ENCODE results near the gene MALT1.
A peak's percentile ranks its signal among the peaks of the same experiment; 100 is the strongest.

Gene MALT1

GRCh38 chr18:58653814-58654509 lies 17.3 kb upstream of the MALT1 start:
- DNase-seq (ENCODE audit: low spot score) = no peak

GRCh38 chr18:58654896-58655614 lies 16.2 kb upstream of the MALT1 start:
- no peak for DNase-seq (ENCODE audit: low spot score)

- no peak for DNase-seq (ENCODE audit: low spot score)
Observed at GRCh38 chr18:58657081-58657480, 14.2 kb upstream of the MALT1 start.

GRCh38 chr18:58657494-58657893 lies 13.8 kb upstream of the MALT1 start:
- DNase-seq (ENCODE audit: low spot score) = no peak

GRCh38 chr18:58659691-58660090 lies 11.6 kb upstream of the MALT1 start:
- no peak for DNase-seq (ENCODE audit: low spot score)

- no peak for DNase-seq (ENCODE audit: low spot score)
Observed at GRCh38 chr18:58660915-58661314, 10.3 kb upstream of the MALT1 start.

GRCh38 chr18:58661423-58661822 lies 9.8 kb upstream of the MALT1 start:
- no peak for DNase-seq (ENCODE audit: low spot score)

GRCh38 chr18:58662118-58662517 lies 9.1 kb upstream of the MALT1 start:
- DNase-seq (ENCODE audit: low spot score) = no peak

- DNase-seq (ENCODE audit: low spot score) = no peak
Observed at GRCh38 chr18:58666176-58666575, 5.1 kb upstream of the MALT1 start.

- no peak for DNase-seq (ENCODE audit: low spot score)
Observed at GRCh38 chr18:58668211-58668610, 3.1 kb upstream of the MALT1 start.

- no peak for DNase-seq (ENCODE audit: low spot score)
Observed at GRCh38 chr18:58668897-58669296, 2.4 kb upstream of the MALT1 start.

- peak; percentile 66 for DNase-seq (ENCODE audit: low spot score)
Observed at GRCh38 chr18:58669731-58670378, 1.4 kb upstream of the MALT1 start.

GRCh38 chr18:58670404-58671110 lies 708 bp upstream of the MALT1 start:
- no peak for DNase-seq (ENCODE audit: low spot score)

GRCh38 chr18:58671632-58672564 lies 633 bp downstream of the MALT1 start:
- peak; percentile 34 for DNase-seq (ENCODE audit: low spot score)

- no peak for DNase-seq (ENCODE audit: low spot score)
Observed at GRCh38 chr18:58674159-58674558, 2.9 kb downstream of the MALT1 start.

GRCh38 chr18:58674863-58675472 lies 3.7 kb downstream of the MALT1 start:
- DNase-seq (ENCODE audit: low spot score) = no peak

- DNase-seq (ENCODE audit: low spot score) = no peak
Observed at GRCh38 chr18:58676270-58676669, 5.0 kb downstream of the MALT1 start.

- no peak for DNase-seq (ENCODE audit: low spot score)
Observed at GRCh38 chr18:58682429-58683069, 11.3 kb downstream of the MALT1 start.

GRCh38 chr18:58687871-58688308 lies 16.6 kb downstream of the MALT1 start:
- DNase-seq (ENCODE audit: low spot score) = peak; percentile 79

GRCh38 chr18:58690259-58690658 lies 19.0 kb downstream of the MALT1 start:
- no peak for DNase-seq (ENCODE audit: low spot score)
